ENCODE measurements around the gene PPM1N.
"Not testable (repeated sequence)": the region's sequence is repeated elsewhere in the genome, so short reads cannot be mapped to it uniquely, and the experiment has no call there.

PPM1N gene

DNA sequence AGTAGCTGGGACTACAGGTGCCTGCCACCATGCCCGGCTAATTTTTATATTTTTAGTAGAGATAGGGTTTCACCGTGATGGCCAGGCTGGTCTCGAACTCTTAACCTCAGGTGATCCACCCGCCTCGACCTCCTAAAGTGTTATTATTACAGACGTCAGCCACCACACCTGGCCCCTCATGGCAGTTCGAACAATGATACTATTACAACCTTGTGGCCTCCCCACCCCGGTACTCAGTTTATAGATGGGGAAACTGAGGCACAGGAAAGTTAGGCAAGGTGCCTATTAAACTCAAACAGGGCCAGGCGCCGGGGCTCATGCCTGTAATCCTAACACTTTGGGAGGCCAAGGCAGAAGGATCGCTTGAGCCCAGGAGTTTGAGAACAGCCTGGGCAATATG is 12.1 kb downstream of the PPM1N start:
- not testable (repeated sequence) for DNase-seq (ENCODE audit: low spot score)

DNA sequence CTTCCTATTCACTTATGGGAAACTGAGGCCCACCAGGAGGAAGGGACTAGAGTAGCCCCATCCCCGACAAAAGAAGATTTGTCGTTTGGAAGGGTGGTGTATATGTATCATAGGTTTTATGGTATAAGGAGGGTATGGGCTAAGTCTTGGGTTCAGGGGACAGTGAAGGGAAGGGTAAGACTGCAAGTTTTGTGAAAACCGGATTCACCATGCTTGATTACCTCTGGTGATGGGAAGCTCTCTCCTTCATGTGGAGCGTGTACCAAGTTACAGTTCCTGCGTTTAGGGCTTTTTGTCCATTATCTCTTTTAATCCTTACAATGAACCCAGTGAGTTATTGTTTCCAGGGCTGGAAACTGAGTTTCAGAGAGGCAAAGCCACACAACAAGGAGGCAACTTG is 12.8 kb downstream of the PPM1N start:
- DNase-seq (ENCODE audit: low spot score): no peak

DNA sequence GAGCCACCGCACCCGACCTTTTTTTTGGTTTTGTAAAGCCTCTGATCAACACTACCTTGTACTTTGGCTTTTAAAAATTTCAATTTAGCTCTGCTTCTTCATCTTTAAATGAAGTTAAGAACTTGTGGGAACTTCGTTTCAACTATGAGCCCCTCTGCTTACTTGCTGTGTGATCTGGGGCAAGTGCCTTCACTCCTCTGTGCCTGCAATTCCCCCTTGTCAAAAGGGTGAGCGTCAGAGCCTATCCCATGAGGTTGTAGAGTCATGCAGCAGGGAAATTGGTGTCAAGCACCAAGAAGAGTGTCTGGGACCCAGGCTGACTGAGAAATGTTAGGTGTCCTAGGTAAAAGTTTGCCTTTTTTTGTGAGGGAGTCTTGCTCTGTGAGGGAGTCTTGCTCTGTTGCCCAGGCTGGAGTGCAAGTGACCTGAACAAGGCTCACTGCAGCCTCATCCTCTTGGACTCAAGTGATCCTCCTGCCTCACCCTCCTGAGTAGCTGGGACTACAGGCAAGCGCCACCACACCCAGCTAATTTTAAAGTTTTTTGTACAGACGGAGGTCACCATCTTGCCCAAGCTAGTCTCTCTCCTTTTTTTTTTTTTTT is 14.7 kb downstream of the PPM1N start:
- no peak for DNase-seq (ENCODE audit: low spot score)

DNA sequence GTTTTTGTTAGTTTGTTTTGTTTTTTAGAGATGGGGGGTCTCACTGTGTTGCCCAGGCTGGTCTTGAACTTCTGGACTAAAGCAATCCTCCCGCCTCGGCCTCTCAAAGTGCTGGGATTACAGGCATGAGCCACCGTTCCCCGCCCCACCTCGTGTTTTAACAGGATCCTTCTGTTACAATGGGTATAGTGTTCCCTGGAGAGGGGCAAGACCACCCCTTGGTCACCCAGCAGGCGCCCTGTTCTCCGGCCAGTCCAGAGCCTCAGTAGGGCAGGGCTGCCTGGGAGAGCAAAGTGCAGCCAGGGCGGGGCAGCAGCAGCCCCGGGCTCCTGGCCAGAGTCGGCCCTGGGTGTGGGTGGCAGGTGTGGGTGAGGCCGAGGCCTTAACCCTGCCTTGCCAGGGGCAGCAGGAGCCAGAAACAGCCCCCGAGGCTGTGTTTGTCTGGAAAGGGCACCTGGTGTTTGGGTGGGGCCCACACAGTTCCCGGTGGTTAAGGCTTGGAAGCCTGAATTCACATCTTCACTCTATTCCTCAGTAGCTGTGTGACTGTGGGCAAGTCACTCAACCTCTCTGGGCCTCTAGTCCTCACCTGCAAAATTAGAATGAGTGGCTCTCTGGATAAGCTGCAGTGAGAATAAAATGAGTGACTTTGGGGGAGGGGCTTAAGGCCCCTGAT is 16.3 kb downstream of the PPM1N start:
- no peak for DNase-seq (ENCODE audit: low spot score)

DNA sequence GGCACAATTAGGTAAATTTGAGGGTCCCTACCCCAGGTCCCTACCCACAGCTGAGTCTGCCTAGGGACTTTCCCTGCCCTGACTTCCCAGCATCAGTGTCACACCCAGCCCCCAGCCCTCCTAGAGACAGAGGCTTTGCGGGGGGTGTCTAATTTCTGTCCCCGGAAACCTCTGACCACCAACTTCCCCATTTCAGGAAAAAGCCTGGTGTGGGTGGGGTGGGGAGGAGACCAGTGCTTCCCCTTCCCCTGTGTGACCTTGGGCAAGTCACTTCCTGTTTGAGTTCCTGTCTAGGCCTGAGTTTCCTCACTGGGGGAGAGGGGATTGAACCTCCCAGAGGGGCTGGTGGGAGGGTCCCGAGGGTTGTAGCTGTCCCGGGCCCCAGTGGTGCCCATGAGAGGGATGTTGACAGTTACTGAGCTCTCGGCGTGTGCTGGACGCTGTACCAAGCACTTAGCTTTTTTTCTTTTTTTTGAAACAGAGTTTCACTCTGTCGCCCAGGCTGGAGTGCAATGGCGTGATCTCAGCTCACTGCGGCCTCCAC is 16.9 kb downstream of the PPM1N start:
- no peak for DNase-seq (ENCODE audit: low spot score)

DNA sequence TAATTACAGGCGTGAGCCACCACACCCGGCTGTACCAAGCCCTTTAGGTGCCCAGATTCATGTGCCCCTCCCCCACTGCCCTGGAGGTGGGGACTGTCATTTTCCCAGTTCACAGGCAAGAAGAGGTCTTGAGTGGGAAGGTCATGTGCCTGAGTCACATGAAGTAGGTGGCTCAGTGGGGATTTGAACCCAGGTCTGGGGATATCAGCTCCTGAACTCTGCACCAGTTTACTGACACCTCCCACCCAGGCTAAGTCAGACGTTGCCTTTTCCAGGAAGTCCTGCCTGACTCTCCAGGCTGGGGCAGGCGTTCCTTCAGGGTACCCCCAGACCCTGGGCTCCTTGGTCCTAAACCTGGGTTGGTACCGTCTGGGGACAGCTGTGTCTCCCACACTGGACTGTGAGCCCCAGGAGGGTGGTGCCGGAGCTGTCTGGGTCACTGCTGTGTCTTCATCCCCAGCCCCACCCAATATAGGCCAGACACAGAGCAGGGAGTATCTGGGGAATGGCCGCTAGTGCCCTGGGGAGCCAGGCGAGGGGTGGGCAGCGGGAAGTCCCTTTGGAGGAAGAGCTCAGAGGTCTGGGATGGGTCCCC is 17.7 kb downstream of the PPM1N start:
- no peak for DNase-seq (ENCODE audit: low spot score)

DNA sequence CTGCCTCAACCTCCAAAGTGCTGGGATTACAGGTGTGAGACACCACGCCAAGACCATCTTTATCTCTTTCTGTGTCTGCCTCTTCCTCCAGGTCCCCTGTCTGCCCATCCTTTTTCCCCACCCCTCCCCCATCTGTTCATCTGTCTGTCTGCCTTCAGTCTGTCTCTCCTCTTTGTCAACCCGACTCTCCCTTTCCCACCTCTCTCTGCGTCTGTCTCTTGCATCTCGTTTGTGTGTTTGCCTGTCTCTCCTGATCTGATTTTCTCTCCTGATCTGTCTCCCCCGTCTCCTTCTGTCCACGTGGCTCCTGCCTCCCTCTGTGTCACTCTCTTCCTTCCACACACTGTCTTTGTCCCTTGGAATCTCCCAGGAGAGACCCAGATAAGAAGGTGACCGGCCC is 19.0 kb downstream of the PPM1N start:
- no peak for DNase-seq (ENCODE audit: low spot score)

DNA sequence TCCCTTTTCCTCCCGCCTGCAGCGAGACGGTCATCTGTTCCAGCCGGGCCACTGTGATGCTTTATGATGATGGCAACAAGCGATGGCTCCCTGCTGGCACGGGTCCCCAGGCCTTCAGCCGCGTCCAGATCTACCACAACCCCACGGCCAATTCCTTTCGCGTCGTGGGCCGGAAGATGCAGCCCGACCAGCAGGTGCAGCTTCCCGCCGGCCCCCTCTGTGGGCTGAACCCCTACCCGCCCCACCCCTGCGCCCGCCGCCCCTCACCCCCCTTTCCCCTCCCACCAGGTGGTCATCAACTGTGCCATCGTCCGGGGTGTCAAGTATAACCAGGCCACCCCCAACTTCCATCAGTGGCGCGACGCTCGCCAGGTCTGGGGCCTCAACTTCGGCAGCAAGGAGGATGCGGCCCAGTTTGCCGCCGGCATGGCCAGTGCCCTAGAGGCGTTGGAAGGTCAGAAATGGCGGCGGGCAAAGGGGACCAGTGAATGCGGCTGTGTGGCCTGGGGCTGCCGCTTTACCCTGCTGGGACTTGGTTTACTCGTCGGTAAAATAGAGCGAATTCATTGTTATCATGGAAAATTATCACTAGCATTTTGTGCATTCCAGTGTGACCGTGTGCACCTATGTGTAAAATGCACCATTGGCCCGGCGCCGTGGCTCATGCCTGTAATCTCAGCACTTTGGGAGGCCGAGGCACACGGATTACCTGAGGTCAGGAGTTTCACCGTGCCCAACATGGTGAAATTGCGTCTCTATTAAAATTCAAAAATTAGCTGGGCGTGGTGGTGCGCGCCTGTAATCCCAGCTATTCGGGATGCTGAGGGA is 19.6 kb downstream of the PPM1N start:
- no peak for DNase-seq (ENCODE audit: low spot score)

DNA sequence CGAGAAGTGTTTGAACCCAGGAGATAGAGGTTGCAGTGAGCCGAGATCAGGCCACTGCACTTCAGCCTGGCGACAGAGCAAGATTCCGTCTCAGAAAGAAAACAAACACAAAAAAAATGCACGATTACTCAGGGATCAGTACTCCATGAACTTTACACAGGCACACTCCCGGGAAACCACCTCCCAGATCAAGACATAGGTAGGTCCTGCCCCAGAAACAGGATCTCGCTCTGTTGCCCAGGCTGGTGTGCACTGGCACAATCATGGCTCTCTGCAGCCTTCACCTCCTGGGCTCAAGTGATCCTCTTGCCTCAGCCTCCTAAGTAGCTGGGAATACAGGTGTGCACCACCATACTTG is 20.2 kb downstream of the PPM1N start:
- DNase-seq (ENCODE audit: low spot score): no peak

DNA sequence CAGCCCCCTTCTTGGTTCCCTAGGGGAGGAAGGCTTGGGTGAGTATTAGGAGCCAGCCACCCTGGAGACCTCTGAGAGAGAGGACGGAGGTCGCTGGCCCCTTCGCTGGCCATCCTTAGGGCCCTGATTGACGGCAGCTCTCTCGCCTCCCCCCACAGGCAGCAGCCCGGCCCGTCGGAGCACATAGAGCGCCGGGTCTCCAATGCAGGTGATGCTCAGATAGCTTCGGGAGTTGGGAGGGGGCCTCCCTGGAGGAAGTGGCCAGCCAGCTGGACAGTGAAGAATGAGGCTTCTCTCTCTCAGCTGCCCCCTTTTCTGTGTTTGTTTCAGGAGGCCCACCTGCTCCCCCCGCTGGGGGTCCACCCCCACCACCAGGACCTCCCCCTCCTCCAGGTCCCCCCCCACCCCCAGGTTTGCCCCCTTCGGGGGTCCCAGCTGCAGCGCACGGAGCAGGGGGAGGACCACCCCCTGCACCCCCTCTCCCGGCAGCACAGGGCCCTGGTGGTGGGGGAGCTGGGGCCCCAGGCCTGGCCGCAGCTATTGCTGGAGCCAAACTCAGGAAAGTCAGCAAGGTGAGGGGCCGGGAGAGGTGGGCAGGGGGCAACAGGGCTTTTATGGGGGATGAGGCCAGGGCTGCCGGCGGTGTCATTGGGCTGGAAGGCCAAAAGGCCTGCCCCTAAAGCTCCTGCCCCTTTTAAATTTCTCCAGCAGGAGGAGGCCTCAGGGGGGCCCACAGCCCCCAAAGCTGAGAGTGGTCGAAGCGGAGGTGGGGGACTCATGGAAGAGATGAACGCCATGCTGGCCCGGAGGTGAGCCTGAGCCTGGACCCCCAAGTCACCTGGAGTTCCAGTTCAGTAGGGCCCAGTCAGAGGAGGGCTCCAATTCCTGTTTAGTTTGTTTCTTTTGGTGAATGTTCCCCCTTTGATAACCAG is 24.0 kb downstream of the PPM1N start:
- no peak for DNase-seq (ENCODE audit: low spot score)

DNA sequence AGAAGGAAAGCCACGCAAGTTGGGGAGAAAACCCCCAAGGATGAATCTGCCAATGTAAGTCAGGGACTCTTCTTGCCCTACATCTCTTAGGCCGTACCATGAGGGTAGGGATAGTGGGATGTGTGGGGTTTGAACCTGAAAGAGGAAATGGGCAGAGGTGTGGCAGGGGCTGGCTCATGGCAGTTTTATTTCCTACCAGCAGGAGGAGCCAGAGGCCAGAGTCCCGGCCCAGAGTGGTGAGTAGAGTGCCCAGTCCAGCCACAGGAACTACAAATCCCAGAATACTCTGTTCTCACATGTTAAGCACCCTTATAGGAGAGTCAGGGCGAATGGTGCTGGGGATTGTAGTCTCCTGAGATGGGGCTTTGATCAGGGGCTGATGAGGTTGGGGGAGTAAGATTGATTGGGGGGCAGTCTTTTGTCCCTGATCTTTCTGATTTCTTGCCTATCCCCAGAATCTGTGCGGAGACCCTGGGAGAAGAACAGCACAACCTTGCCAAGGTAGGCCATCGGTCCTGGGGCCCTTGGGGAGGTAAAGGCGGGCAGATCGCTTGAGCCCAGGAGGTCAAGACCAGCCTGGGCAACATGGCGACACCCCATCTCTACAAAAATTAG is 25.5 kb downstream of the PPM1N start:
- DNase-seq (ENCODE audit: low spot score): peak; percentile 94

DNA sequence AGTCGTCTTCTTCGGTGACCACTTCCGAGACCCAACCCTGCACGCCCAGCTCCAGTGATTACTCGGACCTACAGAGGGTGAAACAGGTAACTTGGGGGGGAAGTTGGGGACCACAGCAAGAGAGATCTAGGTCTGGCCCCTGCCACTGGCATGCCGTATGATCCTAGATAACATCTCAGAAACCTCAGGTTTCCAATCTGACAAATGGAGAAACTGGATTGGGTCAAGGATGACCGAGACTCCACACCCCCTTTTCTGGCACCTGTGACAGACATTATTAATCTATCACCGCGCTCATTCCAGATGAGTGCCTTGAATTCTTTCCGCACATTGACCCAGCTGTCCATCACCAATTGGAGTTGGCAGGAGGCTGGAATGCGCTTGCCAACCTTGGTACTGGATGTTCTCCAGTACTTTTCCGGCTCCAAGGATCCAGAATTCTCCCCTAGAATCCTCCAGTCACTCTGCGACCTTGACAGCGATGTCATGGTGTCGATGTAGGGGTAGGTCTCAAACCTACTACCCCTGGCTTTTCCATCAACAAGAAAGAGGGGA is 26.4 kb downstream of the PPM1N start:
- DNase-seq (ENCODE audit: low spot score): no peak

DNA sequence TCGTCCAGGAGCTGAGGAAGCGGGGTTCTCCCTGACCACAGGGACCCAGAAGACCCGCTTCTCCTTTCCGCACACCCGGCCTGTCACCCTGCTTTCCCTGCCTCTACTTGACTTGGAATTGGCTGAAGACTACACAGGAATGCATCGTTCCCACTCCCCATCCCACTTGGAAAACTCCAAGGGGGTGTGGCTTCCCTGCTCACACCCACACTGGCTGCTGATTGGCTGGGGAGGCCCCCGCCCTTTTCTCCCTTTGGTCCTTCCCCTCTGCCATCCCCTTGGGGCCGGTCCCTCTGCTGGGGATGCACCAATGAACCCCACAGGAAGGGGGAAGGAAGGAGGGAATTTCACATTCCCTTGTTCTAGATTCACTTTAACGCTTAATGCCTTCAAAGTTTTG is 27.9 kb downstream of the PPM1N start:
- DNase-seq (ENCODE audit: low spot score): peak; percentile 81

DNA sequence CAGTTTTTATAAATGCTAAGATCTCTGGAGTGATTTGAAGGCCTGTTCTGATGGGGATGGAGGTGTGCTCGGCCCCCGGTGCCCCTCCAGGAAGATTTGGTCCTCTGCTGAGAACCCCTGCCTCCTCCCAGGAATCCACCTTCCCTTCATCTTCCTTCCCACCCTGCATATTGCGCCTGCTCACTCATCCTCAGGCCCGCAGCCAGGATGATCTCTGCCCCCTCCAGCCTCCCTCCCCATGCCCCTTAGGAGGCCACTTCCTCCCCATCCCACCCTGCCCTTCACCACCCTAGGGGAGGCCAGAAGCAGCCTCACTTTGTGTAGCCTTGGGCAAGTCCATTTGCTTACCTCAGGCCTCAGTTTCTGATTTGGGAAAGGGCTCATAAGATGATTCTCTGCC is 28.7 kb downstream of the PPM1N start:
- no peak for DNase-seq (ENCODE audit: low spot score)

DNA sequence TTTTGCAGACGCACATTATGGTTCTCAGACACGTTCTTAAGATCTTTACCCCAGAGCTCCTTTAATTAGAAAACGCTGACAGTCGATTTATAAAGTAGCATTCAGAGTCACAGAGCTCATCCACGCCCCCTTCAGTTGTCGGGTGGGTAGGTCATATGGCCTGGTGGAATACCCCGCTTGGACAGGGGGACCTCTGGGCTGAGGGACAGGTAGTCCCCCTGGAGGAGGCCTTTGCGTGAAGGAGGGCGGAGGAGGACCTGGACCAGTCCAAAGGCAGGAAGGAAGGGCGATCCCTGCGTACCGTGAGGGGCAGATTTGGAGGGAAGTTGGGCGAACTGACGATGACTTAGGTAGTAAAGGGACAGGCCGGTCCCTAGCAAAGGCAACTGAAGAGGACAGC is 29.5 kb downstream of the PPM1N start:
- no peak for DNase-seq (ENCODE audit: low spot score)

DNA sequence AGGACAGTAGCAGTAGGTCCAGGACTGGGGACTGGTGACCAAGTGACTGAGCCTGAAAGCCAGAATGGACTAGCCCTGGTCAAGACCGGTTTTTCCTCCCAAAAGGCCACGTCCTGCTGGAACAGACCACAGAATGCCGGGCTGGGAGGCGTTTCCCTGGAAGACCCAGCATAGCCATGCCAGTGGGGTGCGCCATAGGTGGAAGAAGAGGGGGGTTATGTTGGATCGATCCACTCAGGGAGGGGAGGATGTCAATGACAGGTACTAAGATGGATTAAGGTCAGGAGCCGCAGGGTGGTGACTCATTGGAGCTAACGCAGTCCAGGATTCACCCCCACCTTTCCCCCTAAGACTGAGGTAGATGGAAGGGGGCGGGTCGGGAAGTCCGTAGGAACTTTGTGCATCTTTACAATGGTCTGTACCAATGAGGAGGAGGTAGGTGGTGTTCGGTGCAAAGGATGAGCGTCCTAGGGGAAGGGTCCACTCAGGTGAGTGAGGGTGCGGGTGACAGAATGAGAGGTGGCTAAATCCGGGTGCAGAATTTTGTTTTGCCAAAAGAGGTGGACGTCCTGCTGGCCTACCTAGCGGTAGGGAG is 30.0 kb downstream of the PPM1N start:
- no peak for DNase-seq (ENCODE audit: low spot score)

DNA sequence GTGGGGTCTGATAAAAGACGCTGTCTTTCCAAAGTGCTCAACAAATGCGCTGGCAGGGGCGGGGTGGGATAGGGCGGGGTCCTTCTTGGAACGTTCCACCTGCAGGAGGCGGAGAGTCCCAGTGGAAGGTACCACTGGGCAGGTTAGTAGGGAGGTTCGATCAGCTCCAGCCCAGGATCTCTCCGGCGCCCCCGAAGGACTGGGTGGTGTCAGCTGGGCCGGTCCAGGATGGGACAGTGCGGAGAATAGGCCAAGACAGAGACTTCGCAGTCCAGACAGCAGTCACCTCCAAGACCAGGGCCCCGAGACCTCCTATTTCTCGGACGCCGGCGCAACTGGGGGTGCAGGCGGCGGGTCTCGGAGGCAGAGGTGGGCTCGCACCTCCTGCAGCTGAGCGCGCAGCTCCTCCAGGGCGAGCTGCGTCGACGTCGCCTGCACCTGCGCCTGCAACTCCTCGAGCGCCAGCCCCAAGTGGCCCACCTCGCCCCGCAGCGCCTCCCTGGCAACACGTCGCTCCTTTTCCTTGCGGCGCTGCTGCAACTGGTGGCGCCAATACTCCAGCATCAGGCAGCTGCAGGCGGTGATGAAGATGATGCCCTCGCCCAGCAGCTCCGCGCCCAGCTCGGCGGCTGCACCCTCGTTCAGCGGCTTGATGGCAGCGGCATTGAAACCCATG is 30.6 kb downstream of the PPM1N start:
- DNase-seq (ENCODE audit: low spot score): no peak

DNA sequence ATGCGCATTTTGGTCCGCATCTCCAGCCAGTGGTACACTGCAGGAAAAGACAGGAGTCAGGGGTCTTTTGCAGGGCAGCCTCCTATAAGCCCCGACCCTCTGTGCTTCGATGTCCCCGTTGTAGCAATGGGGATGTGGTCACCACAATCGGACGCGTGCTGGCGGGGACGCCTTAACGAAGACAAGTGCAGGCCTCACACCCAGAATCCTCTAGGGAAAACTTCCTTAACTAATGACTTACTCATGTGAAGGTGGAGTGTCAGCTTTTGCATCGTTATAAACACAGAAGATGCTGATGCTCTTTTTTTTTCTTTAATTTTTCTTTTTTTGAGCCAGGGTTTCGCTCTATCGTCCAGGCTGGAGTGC is 31.2 kb downstream of the PPM1N start:
- DNase-seq (ENCODE audit: low spot score): no peak

DNA sequence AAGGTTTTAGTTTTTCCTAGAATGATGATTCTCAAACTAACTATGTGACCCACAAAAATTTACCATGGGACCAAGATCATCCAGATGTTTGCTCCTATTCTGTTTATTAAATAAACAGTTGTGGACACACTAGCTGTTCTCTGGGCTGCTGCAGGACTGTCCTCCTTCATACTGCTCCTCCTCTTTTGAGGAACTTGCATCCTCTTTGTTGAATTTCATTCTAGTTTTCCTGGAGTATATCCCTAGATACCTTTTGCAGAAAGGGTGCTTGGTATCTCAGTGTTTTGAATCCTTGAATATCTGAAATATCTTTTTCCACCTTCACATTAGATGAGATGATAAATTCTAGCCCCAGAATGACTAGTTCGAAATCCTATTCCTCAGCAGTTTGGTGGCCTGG is 33.1 kb downstream of the PPM1N start:
- DNase-seq (ENCODE audit: low spot score): no peak

DNA sequence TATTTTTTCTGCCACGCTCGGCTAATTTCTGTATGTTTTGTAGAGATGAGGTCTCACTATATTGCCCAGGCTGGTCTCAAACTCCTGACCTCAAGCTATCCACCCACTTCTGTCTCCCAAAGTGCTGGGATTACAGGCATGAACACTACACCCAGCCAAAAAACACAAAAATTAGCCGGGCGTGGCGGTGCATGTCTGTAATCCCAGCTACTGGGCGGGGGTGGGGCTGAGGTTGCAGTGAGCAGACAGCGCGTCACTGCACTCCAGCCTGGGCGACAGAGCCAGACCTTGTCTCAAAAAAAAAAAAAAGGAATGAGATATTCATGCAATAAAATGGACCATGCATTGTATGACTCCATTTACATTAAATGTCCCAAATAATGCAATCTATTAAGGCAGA is 41.2 kb downstream of the PPM1N start:
- DNase-seq (ENCODE audit: low spot score): no peak
